GM12878 (cell line): Measurements from ENCODE around the gene OPN4. TPM values are rescaled to one million over a fixed set of nuclear protein-coding genes. Genes with fewer than 3 reads are reported as not detected.

Experiments used
- ATAC-seq: fragments of 200-7000 bp; cut with Tn5 transposase; 3 replicates; pipeline ENCODE4 v1.9.1; 2020; ENCODE audit warnings: mild to moderate bottlenecking, moderate library complexity
- BruUV-seq: library from RNA; stranded (reverse); fragments of 400-500 nt; replicated peaks from 2 replicates; lab custom pipeline; 2021; lab: Mats Ljungman, UMichigan
- CTCF ChIA-PET: fragments of 300-600 bp; sonication (Branson Sonifier 250); formaldehyde crosslinking; extraction: SDS; loops from one replicate; lab custom pipeline; 2021; ENCODE audit warnings: inconsistent platforms; lab: Yijun Ruan, JAX
- POLR2A ChIA-PET: fragments of 350-600 bp; formaldehyde crosslinking; extraction: SDS; loops from one replicate; lab custom pipeline; 2021; ENCODE audit warnings: inconsistent platforms; lab: Charles Lee
- RAD21 ChIA-PET: fragments of 300-600 bp; sonication (Branson Sonifier 250); formaldehyde crosslinking; loops from one replicate; lab custom pipeline; 2023; ENCODE audit warnings: antibody characterized with exemption; ENCODE audit not compliant: unreplicated experiment; lab: Charles Lee
- SMC1A ChIA-PET: fragments of 300-600 bp; sonication (Branson Sonifier 250); formaldehyde crosslinking; loops from one replicate; lab custom pipeline; 2023; ENCODE audit not compliant: unreplicated experiment, uncharacterized antibody; lab: Charles Lee
- DNase-seq: peaks from one replicate; pipeline ENCODE4 v3.0.0-alpha.2; 2011; ENCODE audit warnings: low read depth, low spot score
- FAIRE-seq: peaks from 3 replicates; lab custom pipeline; 2011; peaks lifted over from hg19 to GRCh38; lab: Jason Lieb, UNC
- H2AFZ ChIP-seq: 2 replicates; pipeline ENCODE4 v1.6.0; 2011; ENCODE audit warnings: low read depth, low read length, control low read depth; ENCODE audit not compliant: control insufficient read depth
- H3K27ac ChIP-seq: 2 replicates; pipeline ENCODE4 v1.5.1; 2011; ENCODE audit warnings: control low read depth; ENCODE audit not compliant: control insufficient read depth, insufficient read depth
- H3K27me3 ChIP-seq, 2 experiments: replicated peaks in 1 of 2; 2 replicates each; pipeline versions ENCODE4 v1.6.0 to v1.6.1; 2011; ENCODE audit warnings: low read length in 1 of 2; ENCODE audit not compliant: control insufficient read depth in 2 of 2, insufficient read depth in 2 of 2
- H3K36me3 ChIP-seq, 2 experiments: 2 replicates each; pipeline ENCODE4 v1.5.1; 2011; ENCODE audit warnings: low read length in 1 of 2; ENCODE audit not compliant: control insufficient read depth in 2 of 2, insufficient read depth in 2 of 2
- H3K4me1 ChIP-seq: 2 replicates; pipeline ENCODE4 v1.6.1; 2011; ENCODE audit warnings: mild to moderate bottlenecking, low read length, moderate library complexity, mixed read lengths; ENCODE audit not compliant: control insufficient read depth, insufficient read depth
- H3K4me2 ChIP-seq: 2 replicates; pipeline ENCODE4 v1.6.0; 2011; ENCODE audit warnings: control low read depth; ENCODE audit not compliant: control insufficient read depth, insufficient read depth
- H3K4me3 ChIP-seq: fragments of 200-600 bp; sonication (generic); 2 replicates; pipeline ENCODE4 v1.5.1; 2016
- H3K79me2 ChIP-seq: 2 replicates; pipeline ENCODE4 v1.6.0; 2011; ENCODE audit warnings: low read length; ENCODE audit not compliant: control insufficient read depth, insufficient read depth
- H3K9ac ChIP-seq: 2 replicates; pipeline ENCODE4 v1.8.0; 2011; ENCODE audit warnings: low read length, control low read depth, mixed read lengths; ENCODE audit not compliant: control insufficient read depth, insufficient read depth
- H3K9me3 ChIP-seq: replicated peaks from 3 replicates; pipeline ENCODE4 v1.5.1; 2011; ENCODE audit warnings: mild to moderate bottlenecking, low read length; ENCODE audit not compliant: control insufficient read depth, insufficient read depth
- H4K20me1 ChIP-seq: 2 replicates; pipeline ENCODE4 v1.6.0; 2011; ENCODE audit not compliant: control insufficient read depth, insufficient read depth
- ATF7 ChIP-seq: fragments of 450-650 bp; IDR thresholded peaks from 2 replicates; pipeline ENCODE4 v1.6.1; 2016; ENCODE audit warnings: low read depth, mild to moderate bottlenecking
- FOS ChIP-seq: IDR thresholded peaks from 3 replicates; pipeline ENCODE4 v1.6.1; 2011; ENCODE audit warnings: borderline replicate concordance; ENCODE audit not compliant: insufficient read length; ENCODE audit errors: extremely low read depth
- GATAD2B ChIP-seq: fragments of 450-650 bp; conservative IDR thresholded peaks from 2 replicates; pipeline ENCODE4 v1.6.1; 2017; ENCODE audit warnings: low read depth, mild to moderate bottlenecking, moderate library complexity
- IRF4 ChIP-seq: IDR thresholded peaks from 2 replicates; pipeline ENCODE4 v1.6.1; 2011; ENCODE audit warnings: low read depth, low read length
- IRF5 ChIP-seq: fragments of 450-650 bp; IDR thresholded peaks from 2 replicates; pipeline ENCODE4 v1.6.1; 2017; ENCODE audit warnings: borderline replicate concordance
- POLR2AphosphoS2 ChIP-seq: IDR thresholded peaks from 2 replicates; pipeline ENCODE4 v1.6.1; 2011; ENCODE audit warnings: low read depth, mild to moderate bottlenecking, low read length, improper control_type of control experiment, moderate library complexity
- SUPT20H ChIP-seq: IDR thresholded peaks from 2 replicates; pipeline ENCODE4 v1.6.1; 2011; ENCODE audit warnings: low read depth, mild to moderate bottlenecking, low read length, moderate library complexity, borderline replicate concordance; ENCODE audit not compliant: control insufficient read depth
- SUZ12 ChIP-seq: fragments of 200-600 bp; sonication (generic); IDR thresholded peaks from one replicate; pipeline ENCODE4 v1.6.1; 2018; ENCODE audit warnings: antibody characterized with exemption, mild to moderate bottlenecking; ENCODE audit not compliant: unreplicated experiment
- TCF12 ChIP-seq: IDR thresholded peaks from 2 replicates; pipeline ENCODE4 v1.6.1; 2011; ENCODE audit warnings: low read depth, mild to moderate bottlenecking, low read length
- YBX1 ChIP-seq: fragments of 450-650 bp; IDR thresholded peaks from 2 replicates; pipeline ENCODE4 v1.6.1; 2016; ENCODE audit warnings: antibody characterized with exemption
- ZBTB11 ChIP-seq: fragments of 450-650 bp; formaldehyde crosslinking; IDR thresholded peaks from 2 replicates; pipeline ENCODE4 v1.5.0; 2022; ENCODE audit warnings: mild to moderate bottlenecking, missing genetic modification characterization
- WGBS: methylation state at CpG from one replicate; pipeline ENCODE4 v1.1.6; 2016; ENCODE audit warnings: low lambda C conversion rate; ENCODE audit not compliant: insufficient replicate concordance, insufficient coverage; ENCODE audit errors: missing lambda C conversion rate; 5-methylcytosine and 5-hydroxymethylcytosine counted together
- in situ Hi-C: fragments of 300-500 bp; cut with MboI; formaldehyde crosslinking; loops from 9 replicates; pipeline ENCODE4 v1.14.3; 2018; ENCODE audit warnings: mixed read lengths
- intact Hi-C: fragments of 100-400 bp; cut with micrococcal nuclease; formaldehyde crosslinking; loops from one replicate; pipeline ENCODE4 v1.14.2; 2022; ENCODE audit not compliant: unreplicated experiment
- polyA plus RNA-seq, 11 experiments: library from polyadenylated mRNA; depleted of rRNA in 4 of 11; unstranded in 6 of 11; stranded (reverse) in 5 of 11; fragments of >200 nt; fragmentation: Nextera tagmentation in 4 of 11; fragmentation: Illumina TruSeq in 1 of 11; extraction: Ambion mirVana in 4 of 11; extraction: Trizol in 1 of 11; gene quantifications; 1 replicate in 1 of 11; 2 replicates in 10 of 11; pipeline versions ENCODE4 v1.2.1 to v1.2.3, GENCODE V29; 2011 to 2016; ENCODE audit warnings: inconsistent platforms in 2 of 11, missing spikeins in 2 of 11, low read depth in 1 of 11
- total RNA-seq, 4 experiments: library from RNA; depleted of rRNA in 3 of 4; stranded (reverse); fragments of >200 nt in 3 of 4; fragmentation: Illumina TruSeq in 1 of 4; extraction: Trizol in 1 of 4; gene quantifications; 2 replicates each; pipeline versions ENCODE4 v1.2.1 to v1.2.3, GENCODE V29; 2013 to 2021

Gene OPN4
- total and polyA plus RNA-seq, 10 of the 15 experiments (the other 5 are each of a cell fraction or from before 2014, with no cell fraction given), result not detected

GRCh38 chr10:86673216-86673826, 19.0 kb downstream of the OPN4 start:
- Histone ChIP-seq H3K36me3 (no peaks in the 10 kb centered on the region), H3K4me1 (no peaks in the 10 kb centered on the region), H3K9me3 (no peaks in the 10 kb centered on the region), H4K20me1 (no peaks in the 10 kb centered on the region), H3K9ac (no peak overlapping the region), H3K27ac (no peak overlapping the region), H3K79me2 (no peaks in the 10 kb centered on the region), H3K4me3 (no peak overlapping the region), H3K4me2 (no peak overlapping the region), H3K27me3 (no peaks in the 10 kb centered on the region; a peak in 1 of 4 replicates), H2AFZ (no peak overlapping the region)
- ChIA-PET SMC1A (no interaction called here), CTCF (interaction anchor here (1.7 to 2.3 kb wide), 2 partner anchors 11 to 32 kb away, joined by 4 to 7 read pairs; no protein-coding TSS in a partner anchor), RAD21 (no interaction called here), POLR2A (no interaction called here)
- ATAC-seq (no peak), FAIRE-seq (no peak), DNase-seq (no peak)
- in situ Hi-C loops, result no loop called here
- no TSS peak for BruUV-seq
- TF ChIP-seq TCF12, result no peak
- intact Hi-C loops, result no loop called here
- 2% methylated on average over 6 of the region's 6 CpGs for WGBS

- in situ Hi-C loops (no loop called here), intact Hi-C loops (no loop called here)
- no TSS peak for BruUV-seq
- FAIRE-seq (no peak), ATAC-seq (no peak), DNase-seq (no peak)
- Histone ChIP-seq H3K9me3 (no peaks in the 10 kb centered on the region), H4K20me1 (no peaks in the 10 kb centered on the region), H3K27me3 (no peaks in the 10 kb centered on the region; a peak in 1 of 4 replicates), H2AFZ (no peak overlapping the region), H3K36me3 (no peaks in the 10 kb centered on the region), H3K9ac (no peak overlapping the region), H3K4me3 (no peak overlapping the region), H3K4me1 (peaks cover 2% of the 10 kb centered on the region; the same call in 1 of the 2 replicates), H3K79me2 (no peaks in the 10 kb centered on the region), H3K4me2 (no peak overlapping the region), H3K27ac (no peak overlapping the region)
- RAD21 ChIA-PET, result no interaction called here
- POLR2A ChIA-PET, result no interaction called here
- SMC1A ChIA-PET, result no interaction called here
- CTCF ChIA-PET, result interaction anchor here (0.6 to 1.7 kb wide), 2 partner anchors 32 to 45 kb away, joined by 3 to 4 read pairs; no protein-coding TSS in a partner anchor
- WGBS, result 26% methylated on average over 11 of the region's 11 CpGs
- TF ChIP-seq YBX1 (no peak), SUZ12 (no peak), ATF7 (no peak), ZBTB11 (no peak), SUPT20H (no peak), GATAD2B (no peak), POLR2AphosphoS2 (no peak), FOS (no peak), IRF5 (no peak), IRF4 (no peak)
Measured at GRCh38 chr10:86673827-86674581, 19.7 kb downstream of the OPN4 start.
